Measurements from ENCODE around the gene SERPINI1.

Gene SERPINI1

DNA sequence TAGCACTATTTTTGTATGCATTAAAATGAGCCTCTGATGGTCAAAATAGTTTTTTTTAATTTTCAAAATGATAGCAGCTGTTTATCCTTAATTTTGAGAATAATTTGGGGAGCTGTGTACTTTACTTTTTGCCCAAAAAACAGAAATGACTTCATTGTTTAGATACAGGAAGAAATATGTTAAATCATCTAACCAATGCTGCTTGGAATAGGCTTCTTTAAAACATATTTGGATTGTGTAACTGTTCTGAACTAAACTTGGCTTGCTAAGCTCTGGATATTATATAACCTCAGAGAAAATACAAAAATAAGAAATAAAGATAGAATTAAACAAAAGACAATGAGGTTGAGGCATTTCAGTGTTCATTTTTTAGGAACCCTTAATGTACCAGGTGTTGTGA is 119.3 kb downstream of the SERPINI1 start:
- no peak for DNase-seq

DNA sequence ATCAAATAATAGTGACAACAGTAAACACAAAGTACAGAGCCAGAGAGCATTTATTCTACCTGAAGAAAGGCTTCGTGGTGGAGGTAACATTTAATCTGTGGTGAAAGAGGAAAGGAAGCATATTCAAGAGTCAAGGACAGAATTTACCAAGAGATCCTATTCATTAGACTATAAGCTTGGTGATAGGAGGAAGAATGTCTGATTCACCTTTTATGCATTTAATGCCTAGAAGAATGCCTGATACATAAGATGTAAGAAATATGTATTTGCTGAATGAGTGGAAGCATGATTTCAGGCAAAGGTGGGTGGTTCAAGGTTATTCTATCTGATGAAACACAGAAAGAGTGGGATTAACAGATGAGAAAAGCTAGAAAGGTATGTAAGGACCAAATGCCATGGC is 119.8 kb downstream of the SERPINI1 start:
- no peak for DNase-seq

DNA sequence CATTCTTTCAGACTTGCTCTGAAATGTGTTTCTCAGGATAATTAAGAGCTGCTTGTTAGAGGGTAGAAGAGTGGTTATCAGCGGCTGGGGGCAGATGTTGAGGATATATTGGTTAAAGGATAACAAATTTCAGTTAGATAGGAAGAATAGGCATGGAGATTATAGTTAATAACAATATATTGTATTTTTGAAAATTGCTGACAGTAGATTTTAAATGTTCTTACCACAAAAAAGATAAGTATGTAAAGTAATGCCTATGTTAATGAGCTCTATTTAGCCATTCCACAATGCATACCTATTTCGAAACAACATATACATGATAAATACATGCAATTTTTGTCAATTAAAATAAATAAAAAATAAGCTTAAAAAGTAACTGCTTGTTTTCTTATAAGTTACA is 123.3 kb downstream of the SERPINI1 start:
- no peak for DNase-seq

DNA sequence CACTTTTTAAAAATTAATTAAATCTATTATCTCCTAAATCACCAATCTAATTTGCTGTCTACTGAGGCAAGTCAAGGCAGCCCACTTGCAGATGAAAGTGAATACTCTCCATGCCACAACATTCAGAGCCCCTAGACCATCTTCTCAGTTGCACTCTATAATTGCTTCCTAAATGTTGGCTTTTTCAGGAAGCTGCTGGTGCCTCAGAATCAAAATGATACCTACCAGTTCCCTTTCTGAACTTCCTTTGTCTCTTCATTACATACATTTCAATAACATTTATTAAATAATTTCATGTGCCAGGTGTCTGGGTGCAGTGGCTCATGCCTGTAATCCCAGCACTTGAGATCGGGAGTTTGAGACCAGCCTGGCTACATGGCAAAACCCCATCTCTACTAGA is 124.1 kb downstream of the SERPINI1 start:
- DNase-seq = no peak

DNA sequence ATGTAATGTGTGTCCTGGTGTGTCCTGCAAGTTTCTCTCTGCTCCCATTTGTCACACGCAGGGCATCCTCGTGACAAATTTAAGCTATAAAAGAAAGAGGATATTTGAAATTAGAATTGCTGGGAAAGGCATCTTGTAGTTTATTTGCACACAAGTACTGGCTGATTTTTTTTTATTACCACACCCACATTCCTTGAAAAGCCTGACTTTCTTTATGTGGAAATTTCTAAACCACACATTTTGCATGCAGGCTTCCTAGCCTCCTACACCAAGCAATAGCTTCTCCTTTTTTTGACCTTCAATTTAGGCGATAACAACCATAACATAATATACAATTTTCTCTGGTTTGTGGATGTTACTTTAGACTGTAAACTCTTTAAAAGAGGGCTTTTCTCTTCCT is 126.1 kb downstream of the SERPINI1 start:
- no peak for DNase-seq

DNA sequence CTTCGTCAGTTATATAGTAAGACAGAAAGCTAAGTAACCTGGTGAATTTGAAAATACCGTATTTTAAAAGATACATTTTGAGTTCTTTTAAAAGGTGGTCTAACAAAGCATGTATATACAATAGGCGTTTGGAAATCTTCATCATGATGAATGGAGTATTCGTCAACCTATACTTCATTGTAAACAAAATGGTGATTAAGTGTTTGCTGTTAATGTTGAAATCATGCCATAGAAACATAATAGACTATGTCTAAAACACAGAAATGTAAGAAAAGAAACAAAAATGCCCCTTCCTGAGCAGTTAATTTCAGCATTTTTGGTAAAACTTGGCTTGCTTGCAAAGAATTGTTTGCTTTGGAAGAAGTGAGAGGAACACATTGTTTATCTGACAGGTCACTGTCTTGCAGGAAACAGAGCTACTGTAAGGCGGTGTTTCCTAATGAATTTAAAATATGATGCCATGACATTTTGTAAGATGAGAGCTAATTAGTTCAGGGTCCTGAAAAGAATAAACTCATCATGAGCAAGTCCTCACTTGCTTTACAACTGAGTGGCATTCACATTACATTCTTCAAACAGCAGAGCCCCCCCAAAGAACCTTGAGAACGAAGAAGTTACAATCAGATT is 126.7 kb downstream of the SERPINI1 start:
- no peak for DNase-seq

DNA sequence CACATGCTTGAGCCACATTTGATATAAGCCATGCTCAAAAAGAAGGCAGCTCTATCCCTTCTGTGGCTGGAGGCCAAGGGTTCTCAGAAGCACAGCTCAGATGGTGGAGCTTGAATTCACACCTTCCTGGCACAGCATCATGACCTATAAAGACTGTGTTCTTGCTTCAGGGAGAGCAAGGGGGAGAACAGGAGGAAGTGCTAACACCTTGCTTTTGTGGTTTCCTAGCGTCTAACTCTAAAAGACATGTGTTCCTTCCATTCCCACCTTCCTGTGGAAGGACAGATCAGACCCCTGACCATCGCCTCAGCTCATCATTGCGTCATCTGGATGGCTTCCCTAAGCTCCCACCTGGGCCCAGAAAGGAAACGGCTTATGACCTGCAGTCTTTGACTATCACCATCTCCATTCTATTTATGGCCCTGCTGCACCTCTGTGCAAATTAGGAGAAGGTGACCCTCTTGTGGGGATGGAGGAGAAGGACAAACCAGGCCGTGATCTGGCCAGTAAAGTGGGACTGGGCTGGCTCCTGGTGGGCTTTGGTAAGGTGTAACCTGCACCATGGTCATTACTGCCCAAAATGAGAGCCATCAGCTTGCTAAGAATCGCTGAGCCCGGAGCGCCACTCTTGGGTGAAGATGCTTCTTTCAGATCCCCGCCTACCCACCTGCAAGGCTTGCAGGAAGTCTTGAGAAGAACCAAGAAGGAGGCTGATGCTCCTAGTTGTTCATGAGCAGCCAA is 128.5 kb downstream of the SERPINI1 start:
- no peak for DNase-seq

DNA sequence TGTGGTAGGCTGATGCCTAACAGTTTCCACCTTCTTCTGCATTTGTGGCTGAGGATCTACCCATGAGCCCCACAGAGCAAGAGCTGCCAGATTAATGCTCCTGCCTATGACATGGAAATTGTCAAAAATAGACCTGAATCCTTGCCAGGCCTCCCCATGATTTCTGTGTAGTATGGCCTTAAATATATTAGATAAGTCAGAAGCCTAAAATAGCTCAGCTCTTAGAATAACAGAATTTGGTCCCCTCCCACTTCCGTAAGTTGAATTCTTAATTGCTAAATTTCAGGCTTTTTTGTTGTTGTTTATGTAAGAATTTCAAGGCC is 129.0 kb downstream of the SERPINI1 start:
- DNase-seq = no peak

DNA sequence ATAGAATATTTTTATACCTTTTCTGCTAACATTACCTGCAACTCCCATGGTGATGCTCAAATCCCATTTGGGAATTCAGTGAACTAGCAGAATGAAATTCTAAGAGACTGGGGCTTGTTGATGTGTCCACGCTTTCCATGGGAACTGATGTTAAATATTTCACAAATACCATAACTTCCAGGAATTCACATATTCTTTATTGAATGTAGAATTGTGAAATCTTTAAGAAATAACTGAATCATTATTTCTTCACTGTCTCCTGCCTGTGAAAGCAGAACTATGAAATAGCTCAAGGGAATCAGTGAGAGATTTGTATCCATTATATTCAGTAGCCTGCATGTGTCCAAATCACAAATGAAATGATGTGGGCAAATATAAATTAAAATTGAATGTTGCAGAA is 130.8 kb downstream of the SERPINI1 start:
- no peak for DNase-seq

DNA sequence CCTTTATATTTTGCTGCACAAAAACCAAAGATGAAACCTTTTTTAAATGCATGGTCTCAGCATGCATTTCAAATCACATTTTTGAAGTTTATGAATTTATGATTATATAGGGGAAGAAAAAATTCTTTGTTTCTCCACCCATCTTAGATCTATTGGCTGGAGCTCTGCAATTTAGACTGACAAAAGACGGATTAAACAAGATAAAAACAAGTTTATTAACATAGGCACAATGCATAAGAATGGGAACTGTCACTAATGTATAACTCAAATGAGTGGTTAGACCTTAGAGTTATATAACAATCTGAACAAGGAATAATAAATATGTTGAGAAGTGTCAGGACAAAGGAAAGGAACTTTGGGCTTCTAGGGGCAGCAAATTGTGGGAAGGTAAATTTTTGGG is 132.5 kb downstream of the SERPINI1 start:
- no peak for DNase-seq

DNA sequence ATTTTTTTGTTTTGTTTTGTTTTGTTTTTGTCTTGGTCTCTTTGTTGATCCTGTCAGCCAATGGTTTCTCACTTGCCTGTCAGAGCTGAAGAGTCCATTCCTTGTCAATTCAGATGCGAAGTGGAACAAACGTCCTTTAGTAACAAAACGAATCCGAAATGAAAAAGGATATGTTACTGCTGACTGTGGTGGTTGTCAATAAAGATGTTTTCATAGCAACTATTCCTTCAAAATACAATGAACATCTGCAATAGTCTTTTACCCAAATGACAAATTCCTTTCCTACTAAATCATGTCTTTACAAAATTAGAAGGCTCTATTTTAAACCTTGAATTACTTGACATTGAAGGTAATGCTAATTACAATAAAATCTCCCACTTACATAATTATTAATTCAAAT is 134.7 kb downstream of the SERPINI1 start:
- no peak for DNase-seq

DNA sequence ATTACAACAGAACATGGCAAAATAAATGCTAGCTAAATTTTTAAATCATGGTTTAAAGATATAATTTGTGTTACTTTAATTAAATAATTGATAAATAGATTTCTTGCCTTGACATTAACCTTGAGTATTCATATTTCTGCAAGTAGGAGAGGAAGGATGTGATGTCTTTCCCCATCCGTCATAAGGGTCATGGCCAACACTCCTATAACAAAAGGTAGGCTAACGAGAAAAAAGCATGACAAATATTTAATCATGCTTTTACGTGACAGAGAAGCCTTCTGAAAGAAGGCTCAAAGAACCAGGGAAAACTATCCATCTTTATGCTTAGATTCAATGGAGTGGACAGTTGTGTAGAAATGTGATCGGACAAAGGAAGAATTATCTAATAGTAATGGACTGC is 135.2 kb downstream of the SERPINI1 start:
- DNase-seq = no peak

DNA sequence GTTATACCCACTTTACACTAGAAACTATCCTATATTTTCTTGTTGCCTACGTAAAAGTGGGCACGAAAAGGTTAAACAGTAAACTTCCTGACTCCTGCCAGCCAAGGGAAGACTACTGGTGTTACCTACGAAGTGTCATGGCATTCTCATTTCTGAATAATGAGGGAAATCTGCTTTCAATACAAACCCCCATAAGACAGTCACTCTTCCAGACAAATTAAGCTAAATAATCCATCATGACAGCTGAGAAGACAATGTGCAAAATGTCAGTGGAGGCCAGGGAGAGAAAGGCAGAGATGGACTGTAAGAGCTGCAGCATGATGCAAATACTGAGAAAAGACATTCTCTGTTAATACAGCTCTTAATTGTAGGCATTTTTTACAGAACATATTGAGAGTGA is 136.5 kb downstream of the SERPINI1 start:
- DNase-seq = no peak

DNA sequence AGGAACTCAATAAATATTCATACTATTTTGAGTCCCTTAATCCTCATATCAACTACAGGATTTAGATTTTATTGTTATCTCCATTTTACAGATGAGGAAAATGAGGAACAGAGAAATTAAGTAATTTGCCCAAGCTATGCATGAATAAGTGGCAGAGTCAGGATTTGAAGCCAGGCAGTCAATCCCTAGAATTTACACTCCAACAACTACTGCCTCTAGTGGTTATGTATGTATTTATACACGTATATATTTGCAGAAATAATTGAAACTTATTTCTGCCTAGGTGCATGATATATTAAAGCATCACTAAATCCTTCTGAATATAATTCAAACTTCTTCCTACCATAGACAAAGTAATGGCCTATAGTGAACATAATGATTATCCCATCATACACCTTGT is 137.4 kb downstream of the SERPINI1 start:
- no peak for DNase-seq

DNA sequence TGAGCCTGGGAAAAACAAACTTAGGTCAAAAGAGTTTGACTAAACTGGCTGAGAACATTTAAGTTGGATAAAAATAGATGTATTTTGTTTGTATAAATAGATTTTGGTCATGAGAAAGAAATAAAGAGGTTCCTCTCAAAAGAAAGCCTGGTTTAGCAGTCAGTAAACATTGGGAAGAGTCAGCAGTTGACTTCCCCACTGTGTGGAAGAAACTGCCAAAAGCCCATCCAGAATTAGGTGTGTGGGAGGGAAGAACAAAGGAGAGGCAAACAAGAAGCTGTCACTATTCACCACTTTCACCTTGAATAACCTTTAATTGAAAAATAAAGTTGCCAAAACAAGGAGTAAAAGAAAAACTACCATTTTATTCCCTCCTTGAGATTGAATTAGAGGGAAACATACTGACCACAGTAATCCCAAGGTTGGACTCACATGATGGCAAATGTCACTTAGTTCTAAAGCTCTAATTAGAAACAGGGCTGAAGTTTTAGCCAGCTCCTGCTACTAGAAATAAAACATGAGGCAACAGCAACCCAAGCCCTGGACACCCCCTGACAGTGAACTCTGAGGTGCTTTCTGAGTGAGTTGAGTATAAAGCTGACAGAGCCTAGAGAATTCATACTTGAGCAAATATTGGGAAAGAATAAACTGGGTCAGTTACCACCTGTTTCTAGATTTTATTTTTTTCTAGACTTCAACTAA is 139.3 kb downstream of the SERPINI1 start:
- no peak for DNase-seq

All from CD4-positive, alpha-beta T cell treated with Interleukin-4 for 4 hours (primary cell).